Stimulated activated effector memory CD8-positive, alpha-beta T cell treated with anti-CD3 and anti-CD28 coated beads, Interleukin-12 subunit alpha, Interleukin-12 subunit beta, amount 100 ng/mL, for 72 hours (primary cell): ENCODE measurements around the gene KIF3A.

Experiments
- ATAC-seq: fragments of 150-1000 bp; cut with Tn5 transposase; 2 replicates; pipeline ENCODE4 v1.10.0; 2021
- DNase-seq, 2 donors: peaks; one replicate each; pipeline ENCODE4 v3.0.0; 2021 to 2022; ENCODE audit warnings: low spot score in 2 of 2
- H3K27ac Mint-ChIP-seq: one replicate; pipeline ENCODE4 v1.8.0; 2022; ENCODE audit warnings: mild to moderate bottlenecking, mixed read lengths
- H3K36me3 Mint-ChIP-seq: one replicate; pipeline ENCODE4 v1.8.0; 2022; ENCODE audit warnings: mild to moderate bottlenecking, mixed read lengths
- H3K4me1 Mint-ChIP-seq: one replicate; pipeline ENCODE4 v1.8.0; 2022; ENCODE audit warnings: mixed read lengths
- H3K4me3 Mint-ChIP-seq: one replicate; pipeline ENCODE4 v1.8.0; 2022; ENCODE audit warnings: mild to moderate bottlenecking, mixed read lengths
- H3K9me3 Mint-ChIP-seq: one replicate; pipeline ENCODE4 v1.8.0; 2022; ENCODE audit warnings: mixed read lengths

The KIF3A gene

DNA sequence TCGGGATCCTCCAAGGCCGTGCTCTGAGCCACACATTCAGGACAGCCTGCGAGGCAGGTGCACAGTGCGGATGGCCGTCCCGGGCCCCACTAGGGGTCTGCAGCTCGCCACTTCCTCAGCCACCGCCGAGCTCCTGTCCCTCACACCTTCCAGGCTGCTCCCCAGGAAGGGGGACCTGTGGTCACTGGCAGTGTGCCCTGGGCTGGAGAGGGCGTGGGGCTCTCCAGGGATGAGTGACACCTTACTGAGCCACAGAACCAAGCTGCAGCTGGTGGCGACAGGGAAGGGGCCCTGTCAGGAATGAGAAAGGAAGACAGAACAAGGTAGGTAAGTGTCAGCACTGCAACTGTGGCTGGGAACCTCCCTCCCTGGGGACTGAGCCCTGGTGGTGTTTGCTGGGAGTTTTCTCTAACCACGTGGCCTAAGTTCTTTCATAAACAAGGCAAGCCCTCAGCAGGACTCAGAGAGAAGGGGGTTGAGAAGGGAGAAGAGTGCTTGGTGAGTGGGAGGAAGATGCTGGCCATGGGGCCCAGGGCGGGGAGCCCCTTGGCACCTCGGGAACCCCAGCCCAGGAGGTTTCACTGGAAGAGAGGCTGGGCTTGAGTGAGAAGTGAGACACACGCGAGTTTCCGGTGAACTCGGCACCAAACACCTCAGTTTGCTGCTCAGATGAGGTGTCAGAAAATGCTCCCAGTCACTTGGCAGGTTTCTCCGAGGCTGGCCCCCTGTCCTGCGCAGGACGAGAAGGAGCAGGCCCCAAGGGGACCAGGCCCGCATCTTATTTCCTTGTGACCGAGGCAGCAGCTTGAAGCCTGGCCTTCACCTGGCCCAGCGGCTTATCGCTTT, 74.2 kb downstream of the KIF3A start:
- peak overlapping the region; percentile 92 for H3K27ac Mint-ChIP-seq
- H3K9me3 Mint-ChIP-seq, result no peaks in the 10 kb centered on the region
- H3K36me3 Mint-ChIP-seq, result peaks cover 29% of the 10 kb centered on the region
- peak; percentile 83 for ATAC-seq
- DNase-seq, result peak; percentile 43 to 86
- peaks cover 85% of the 10 kb centered on the region for H3K4me1 Mint-ChIP-seq
- H3K4me3 Mint-ChIP-seq, result peak overlapping the region; percentile 57

DNA sequence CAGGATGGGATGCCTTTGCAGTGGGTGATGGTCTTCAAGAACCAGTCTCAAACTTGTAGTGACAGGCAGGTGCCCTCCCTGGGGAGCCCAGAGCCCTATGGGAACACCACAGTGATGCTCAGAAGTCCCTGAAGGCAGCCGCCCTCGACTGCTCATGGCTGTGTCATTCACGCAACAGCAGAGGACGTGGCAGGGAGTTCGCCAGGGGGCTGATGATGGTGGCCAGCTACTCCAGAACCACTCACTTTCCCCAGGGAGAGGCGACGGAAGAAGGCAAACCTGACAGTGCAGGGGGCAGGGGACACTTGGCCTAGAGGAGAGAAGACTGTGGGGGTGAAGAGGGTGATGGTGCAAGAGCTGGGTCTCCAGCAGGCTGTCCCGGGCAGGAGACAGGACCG, 75.3 kb downstream of the KIF3A start:
- Mint-ChIP-seq H3K27ac (peak overlapping the region; percentile 92), H3K9me3 (no peaks in the 10 kb centered on the region), H3K4me3 (no peak overlapping the region), H3K4me1 (peaks cover 86% of the 10 kb centered on the region), H3K36me3 (peaks cover 29% of the 10 kb centered on the region)
- ATAC-seq (no peak), DNase-seq (no peak)

DNA sequence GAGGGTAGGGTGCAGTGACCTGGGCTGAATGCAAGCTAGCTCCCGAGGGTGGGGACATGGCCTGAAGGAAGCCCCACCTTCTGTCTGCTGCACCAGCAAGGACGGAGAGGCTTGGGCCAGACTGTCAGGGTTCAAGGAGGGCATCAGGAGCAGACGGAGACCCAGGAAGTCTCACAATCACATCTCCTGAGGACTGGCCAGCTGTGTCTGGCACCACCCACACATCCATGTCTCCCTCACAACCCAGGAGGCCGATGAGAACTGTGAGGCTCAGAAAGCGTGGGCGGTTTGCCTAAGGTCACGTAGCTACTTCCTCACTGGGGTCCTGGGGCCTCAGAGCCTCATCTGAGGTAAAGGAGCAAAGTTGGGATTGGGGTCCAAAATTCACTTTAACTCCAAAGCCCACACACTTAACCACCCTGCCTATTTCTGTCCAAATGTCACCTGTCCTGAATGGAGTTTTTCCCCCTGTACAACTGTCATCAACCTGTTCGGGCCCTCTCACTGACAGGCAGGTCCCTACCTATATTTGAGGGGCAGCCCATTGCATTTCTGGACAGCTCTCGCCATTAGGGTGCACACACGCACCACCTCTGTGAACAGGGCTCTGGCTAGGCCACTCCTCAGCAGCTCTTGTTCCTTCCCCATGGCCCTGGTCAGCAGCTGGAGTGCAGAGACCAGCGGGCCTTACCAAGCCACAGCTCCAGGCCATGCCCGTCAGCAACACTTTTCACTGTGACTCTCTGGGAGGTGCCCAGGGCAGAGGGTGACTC, 75.9 kb downstream of the KIF3A start:
- peaks cover 29% of the 10 kb centered on the region for H3K36me3 Mint-ChIP-seq
- peak overlapping the region; percentile 69 for H3K4me3 Mint-ChIP-seq
- no peaks in the 10 kb centered on the region for H3K9me3 Mint-ChIP-seq
- no peak for ATAC-seq
- H3K27ac Mint-ChIP-seq, result peak overlapping the region; percentile 92
- H3K4me1 Mint-ChIP-seq, result peaks cover 86% of the 10 kb centered on the region
- no peak for DNase-seq

DNA sequence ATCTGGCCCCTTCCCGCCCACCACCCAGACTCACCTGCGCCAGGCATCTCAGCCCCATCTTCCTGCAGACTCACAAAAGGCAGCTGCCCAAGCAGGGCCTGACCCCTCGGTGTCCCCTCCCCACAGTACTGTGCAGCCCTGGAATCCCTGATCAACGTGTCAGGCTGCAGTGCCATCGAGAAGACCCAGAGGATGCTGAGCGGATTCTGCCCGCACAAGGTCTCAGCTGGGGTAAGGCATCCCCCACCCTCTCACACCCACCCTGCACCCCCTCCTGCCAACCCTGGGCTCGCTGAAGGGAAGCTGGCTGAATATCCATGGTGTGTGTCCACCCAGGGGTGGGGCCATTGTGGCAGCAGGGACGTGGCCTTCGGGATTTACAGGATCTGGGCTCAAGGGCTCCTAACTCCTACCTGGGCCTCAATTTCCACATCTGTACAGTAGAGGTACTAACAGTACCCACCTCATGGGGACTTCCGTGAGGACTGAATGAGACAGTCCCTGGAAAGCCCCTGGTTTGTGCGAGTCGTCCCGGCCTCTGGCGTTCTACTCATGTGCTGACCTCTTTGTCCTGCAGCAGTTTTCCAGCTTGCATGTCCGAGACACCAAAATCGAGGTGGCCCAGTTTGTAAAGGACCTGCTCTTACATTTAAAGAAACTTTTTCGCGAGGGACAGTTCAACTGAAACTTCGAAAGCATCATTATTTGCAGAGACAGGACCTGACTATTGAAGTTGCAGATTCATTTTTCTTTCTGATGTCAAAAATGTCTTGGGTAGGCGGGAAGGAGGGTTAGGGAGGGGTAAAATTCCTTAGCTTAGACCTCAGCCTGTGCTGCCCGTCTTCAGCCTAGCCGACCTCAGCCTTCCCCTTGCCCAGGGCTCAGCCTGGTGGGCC, 77.5 kb downstream of the KIF3A start:
- H3K4me1 Mint-ChIP-seq, result peaks cover 77% of the 10 kb centered on the region
- peak overlapping the region; percentile 92 for H3K27ac Mint-ChIP-seq
- peaks cover 29% of the 10 kb centered on the region for H3K36me3 Mint-ChIP-seq
- no peak for DNase-seq
- peak overlapping the region; percentile 69 for H3K4me3 Mint-ChIP-seq
- no peaks in the 10 kb centered on the region for H3K9me3 Mint-ChIP-seq
- no peak for ATAC-seq

DNA sequence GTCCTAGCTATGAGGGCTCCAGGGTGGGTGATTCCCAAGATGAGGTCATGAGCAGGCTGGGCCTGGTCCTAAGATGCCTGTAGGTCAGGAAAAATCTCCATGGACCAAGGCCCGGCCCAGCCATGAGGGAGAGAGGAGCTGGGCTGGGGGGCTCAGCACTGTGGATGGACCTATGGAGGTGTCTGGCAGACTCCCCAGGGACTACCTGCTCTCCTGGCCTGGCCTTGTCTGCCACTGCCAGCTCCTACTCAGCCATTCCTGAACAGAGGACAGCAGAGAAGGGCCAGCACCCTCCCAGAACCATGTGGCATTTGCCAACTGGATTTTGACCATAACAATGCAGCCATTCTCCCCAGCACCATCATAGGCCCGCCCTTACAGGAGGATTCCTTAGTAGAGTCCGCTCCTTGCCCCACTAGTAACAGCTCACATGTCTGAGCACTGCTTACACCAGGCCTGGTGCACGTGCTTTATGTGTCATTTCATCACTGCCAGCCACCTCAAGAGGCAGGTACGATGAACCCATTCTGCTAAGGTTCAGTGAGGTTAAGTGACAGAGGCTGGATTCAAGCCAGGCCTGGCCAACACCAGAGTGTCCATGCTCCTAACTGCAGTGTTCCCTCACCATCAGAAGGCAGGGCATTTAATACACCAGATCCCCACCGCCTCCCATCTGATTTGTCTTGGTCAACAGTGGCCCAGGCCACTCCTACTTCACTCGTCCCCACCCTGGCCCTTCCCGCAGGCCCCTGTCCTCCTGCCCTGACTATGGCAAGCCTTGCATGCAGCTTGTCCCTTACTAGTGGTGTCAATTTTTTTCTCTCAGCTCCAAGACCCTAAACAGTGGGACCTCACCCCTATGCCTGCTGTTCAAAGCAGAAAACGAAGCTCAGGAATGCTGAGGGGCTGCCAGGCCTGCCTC, 78.7 kb downstream of the KIF3A start:
- Mint-ChIP-seq H3K4me3 (peak overlapping the region; percentile 69), H3K27ac (peak overlapping the region; percentile 18), H3K4me1 (peaks cover 65% of the 10 kb centered on the region)

DNA sequence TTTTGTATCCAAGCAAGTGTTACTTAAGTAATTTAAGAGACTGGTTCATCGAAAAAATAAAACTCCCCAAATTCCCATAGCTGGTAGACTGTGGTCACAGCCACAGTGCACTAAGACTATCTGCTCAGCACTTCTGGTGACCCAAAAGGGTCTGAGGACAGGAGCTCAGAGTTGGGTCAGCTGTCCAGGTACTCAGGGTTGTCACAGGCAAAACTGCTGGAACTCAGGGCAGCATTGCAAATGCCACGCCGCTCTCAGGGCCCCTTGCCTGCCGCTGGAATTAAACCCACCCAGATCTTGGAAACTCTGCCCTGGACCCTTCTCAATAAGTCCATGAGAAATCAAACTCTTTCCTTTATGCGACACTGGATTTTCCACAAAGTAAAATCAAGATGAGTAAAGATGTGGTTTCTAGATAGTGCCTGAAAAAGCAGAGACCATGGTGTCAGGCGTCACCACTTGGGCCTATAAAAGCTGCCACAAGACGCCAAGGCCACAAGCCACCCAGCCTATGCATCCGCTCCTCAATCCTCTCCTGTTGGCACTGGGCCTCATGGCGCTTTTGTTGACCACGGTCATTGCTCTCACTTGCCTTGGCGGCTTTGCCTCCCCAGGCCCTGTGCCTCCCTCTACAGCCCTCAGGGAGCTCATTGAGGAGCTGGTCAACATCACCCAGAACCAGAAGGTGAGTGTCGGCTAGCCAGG, 79.5 kb downstream of the KIF3A start, which contains the start of gene IL13:
Gene IL13, plus strand, starts transcription at position 498 of the 705 bp plus-strand sequence. Its CDS starts 14 bp downstream, at position 512.
- H3K4me3 Mint-ChIP-seq, result peak within 1 kb of the TSS; percentile 69
- peak; percentile 24 for ATAC-seq

More for the DNA sequence above, 78.7 kb downstream of the KIF3A start:
- ATAC-seq (no peak), DNase-seq (no peak)
- Mint-ChIP-seq H3K36me3 (peaks cover 26% of the 10 kb centered on the region), H3K9me3 (no peaks in the 10 kb centered on the region)

DNA sequence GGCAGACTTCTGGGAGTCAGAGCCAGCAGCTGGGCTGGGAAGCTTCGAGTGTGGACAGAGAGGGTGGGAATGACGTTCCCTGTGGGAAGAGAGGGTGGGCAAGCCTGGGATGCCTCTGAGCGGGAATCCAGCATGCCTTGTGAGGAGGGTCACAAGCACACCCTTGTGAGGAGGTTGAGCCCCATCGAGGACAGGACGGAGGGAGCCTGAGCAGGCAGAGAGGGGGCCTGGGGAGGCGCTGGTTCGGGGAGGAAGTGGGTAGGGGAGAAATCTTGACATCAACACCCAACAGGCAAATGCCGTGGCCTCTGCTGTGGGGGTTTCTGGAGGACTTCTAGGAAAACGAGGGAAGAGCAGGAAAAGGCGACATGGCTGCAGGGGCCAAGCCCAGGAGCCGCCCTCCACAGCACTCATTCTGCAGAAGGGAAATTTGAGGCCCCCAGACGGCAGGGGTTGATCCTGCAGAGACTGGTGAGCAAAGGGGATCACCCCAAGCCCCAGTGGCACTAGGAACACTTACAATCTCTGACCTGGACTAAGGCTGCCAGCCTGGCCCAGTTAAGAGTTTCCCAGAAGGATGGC, 80.5 kb downstream of the KIF3A start:
- ATAC-seq (peak; percentile 36), DNase-seq (no peak)
- Mint-ChIP-seq H3K4me3 (peak overlapping the region; percentile 69), H3K4me1 (peaks cover 47% of the 10 kb centered on the region), H3K9me3 (no peaks in the 10 kb centered on the region), H3K36me3 (peaks cover 19% of the 10 kb centered on the region), H3K27ac (peak overlapping the region; percentile 89)

More for the DNA sequence above, 79.5 kb downstream of the KIF3A start, which contains the start of gene IL13:
- Mint-ChIP-seq H3K9me3 (no peaks in the 10 kb centered on the region), H3K4me1 (peaks cover 57% of the 10 kb centered on the region), H3K36me3 (peaks cover 19% of the 10 kb centered on the region), H3K27ac (peak within 1 kb of the TSS; percentile 89)
- DNase-seq, result no peak

DNA sequence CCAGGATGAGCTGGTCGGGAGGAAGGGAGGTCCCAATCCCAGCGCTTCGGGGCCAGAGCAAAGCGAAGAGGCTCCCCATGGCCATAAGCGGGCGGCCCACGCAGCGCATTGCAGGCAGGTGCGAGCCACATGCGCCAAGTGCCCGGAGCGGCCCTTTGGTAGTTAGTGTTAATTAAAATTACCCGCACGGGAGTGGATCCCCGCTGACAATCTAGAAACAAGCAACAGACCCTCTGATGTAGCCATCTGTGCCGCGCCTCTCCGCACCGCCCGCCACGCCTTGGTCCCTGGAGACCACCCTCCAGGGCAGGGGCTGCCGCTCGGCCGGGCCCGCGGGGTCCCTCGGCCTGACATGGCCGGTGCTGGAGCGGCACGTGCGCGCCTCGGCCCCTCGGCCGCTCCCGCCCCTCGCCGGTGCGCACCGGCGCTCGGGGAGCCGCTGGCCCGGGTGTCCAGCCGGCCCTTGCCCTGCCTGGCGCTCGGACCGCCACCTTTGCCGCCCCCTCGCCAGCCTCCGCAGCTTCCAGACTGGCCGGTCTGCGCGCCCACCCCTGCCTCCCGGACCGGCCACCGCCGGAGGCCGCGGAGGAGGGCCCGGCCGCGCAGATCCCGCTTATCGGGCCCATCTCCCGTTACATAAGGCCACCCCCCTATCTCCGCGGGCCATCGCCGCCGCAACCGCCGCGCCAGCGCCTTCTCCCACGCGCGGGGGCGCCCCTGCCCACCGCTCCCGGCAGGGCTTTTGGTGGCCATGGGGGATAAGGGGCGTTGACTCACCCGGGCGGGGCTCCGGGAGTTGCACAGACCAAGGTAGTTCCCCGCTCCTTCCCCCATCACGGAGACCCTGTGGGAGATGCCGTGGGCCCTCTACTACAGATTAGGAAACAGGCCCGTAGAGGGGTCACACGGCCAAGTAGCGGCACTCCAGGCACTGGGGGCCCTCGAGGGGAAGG, 81.2 kb downstream of the KIF3A start:
- H3K4me1 Mint-ChIP-seq, result peaks cover 40% of the 10 kb centered on the region
- peak; percentile 68 for ATAC-seq

DNA sequence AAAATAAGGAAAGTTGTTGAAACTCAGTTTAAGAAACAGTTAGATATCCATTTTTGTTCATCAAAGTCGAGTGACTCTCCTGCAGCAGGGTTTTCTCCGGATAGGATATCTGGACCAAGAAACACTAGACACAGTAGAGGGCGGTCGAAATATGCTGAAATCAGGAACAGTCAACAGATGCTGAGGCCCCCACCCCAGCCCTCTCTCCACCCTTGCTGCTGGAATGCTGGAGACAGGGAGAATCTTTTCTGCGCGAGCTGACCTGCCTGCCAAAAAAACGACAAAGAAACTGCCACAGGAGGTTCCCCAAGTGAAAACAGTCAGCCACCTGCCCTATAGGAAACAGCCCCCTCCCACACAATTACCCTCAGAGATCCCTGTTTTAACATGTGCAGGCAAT, 83.6 kb downstream of the KIF3A start:
- H3K4me1 Mint-ChIP-seq, result peaks cover 21% of the 10 kb centered on the region
- no peaks in the 10 kb centered on the region for H3K9me3 Mint-ChIP-seq
- no peak for DNase-seq
- H3K36me3 Mint-ChIP-seq, result peaks cover 6% of the 10 kb centered on the region
- no peak overlapping the region for H3K27ac Mint-ChIP-seq
- ATAC-seq, result no peak
- H3K4me3 Mint-ChIP-seq, result no peak overlapping the region

More for the DNA sequence above, 81.2 kb downstream of the KIF3A start:
- H3K4me3 Mint-ChIP-seq, result peak overlapping the region; percentile 69
- H3K36me3 Mint-ChIP-seq, result peaks cover 19% of the 10 kb centered on the region
- H3K27ac Mint-ChIP-seq, result peak overlapping the region; percentile 89
- DNase-seq, result peak in 1 of 2 donors; percentile 74
- H3K9me3 Mint-ChIP-seq, result no peaks in the 10 kb centered on the region

DNA sequence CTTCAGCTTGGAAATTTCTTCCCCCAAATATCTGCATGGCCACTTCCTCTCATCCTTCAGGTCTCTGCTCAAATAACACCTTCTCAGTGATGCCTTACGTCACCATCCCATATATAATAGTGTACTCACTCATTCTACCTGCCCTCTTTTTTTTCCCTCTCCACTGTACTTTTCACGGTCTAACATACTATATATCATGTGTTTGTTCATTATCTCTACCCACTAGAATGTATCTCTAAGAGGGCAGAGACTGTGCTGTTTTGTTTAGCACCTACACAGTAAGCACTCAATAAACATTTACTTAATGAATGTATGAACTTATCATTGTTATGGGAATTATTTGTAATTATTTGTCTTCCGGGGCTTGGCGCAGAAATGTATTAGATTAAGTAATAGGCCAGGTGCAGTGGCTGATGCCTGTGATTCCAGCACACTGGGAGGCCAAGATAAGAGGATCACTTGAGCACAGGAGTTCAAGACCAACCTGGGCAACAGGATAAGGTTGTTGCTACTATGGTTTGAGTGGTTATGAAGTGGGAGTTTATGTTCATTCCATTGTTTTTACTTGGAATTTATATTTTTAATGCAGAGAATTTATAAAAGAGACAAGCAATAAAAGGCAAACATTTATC, 85.4 kb downstream of the KIF3A start:
- no peak for ATAC-seq
- H3K36me3 Mint-ChIP-seq, result peaks cover 5% of the 10 kb centered on the region
- H3K4me3 Mint-ChIP-seq, result no peak overlapping the region
- peaks cover 7% of the 10 kb centered on the region for H3K4me1 Mint-ChIP-seq
- no peak overlapping the region for H3K27ac Mint-ChIP-seq
- no peak for DNase-seq
- H3K9me3 Mint-ChIP-seq, result peaks cover 8% of the 10 kb centered on the region

DNA sequence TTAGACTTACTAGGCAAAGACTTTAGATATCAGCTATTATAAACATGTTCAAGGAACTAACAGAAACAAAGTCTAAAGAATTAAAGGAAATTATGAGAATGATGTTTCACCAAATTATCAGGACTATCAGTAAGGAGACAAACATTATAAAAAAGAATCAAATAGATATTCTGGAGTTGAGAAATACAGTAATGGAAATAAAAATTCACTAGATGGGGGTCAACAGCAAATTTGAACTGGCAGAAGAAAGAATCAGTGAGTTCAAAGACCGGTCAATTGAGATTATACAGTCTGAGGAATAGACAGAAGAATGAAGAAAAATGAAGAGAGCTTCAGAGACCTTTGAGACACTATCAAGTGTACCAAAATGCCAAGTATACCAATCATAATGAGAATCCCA, 89.0 kb downstream of the KIF3A start:
- H3K9me3 Mint-ChIP-seq, result peaks cover 8% of the 10 kb centered on the region
- H3K4me1 Mint-ChIP-seq, result peaks cover 8% of the 10 kb centered on the region
- no peak for DNase-seq
- ATAC-seq, result no peak
- no peak overlapping the region for H3K4me3 Mint-ChIP-seq
- no peak overlapping the region for H3K27ac Mint-ChIP-seq
- H3K36me3 Mint-ChIP-seq, result peaks cover 8% of the 10 kb centered on the region

DNA sequence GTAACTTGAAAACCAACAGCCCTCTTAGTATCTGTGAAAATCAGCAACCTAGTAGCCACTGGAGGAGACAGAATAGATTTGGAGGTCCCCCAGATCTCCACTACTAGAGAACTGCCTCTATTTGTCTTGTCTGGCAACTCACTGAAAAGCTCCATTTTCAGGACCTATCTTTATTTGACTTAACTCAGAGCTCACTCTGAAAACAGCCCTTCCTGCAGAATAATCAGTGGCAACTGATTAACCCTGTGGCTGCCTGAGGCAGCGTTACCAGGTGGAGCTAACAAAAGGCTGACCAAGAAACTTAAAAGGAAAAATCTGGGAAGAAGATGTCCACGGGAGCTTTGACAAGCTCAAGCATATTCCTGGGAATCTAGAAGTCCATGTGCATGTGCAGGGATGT, 89.9 kb downstream of the KIF3A start:
- ATAC-seq, result no peak
- H3K4me1 Mint-ChIP-seq, result peaks cover 17% of the 10 kb centered on the region
- peaks cover 8% of the 10 kb centered on the region for H3K9me3 Mint-ChIP-seq
- H3K27ac Mint-ChIP-seq, result no peak overlapping the region
- peak in 1 of 2 donors; percentile 38 for DNase-seq
- H3K4me3 Mint-ChIP-seq, result no peak overlapping the region
- H3K36me3 Mint-ChIP-seq, result peaks cover 17% of the 10 kb centered on the region
